ENCODE data around the gene FAM193A. TPM values are rescaled to one million over a fixed set of nuclear protein-coding genes. Genes with fewer than 3 reads are reported as not detected.
"Not testable (repeated sequence)": the region's sequence is repeated elsewhere in the genome, so short reads cannot be mapped to it uniquely, and the experiment has no call there.

FAM193A gene
- total RNA-seq, 1 experiment from 2014 or later: 10.3 TPM

GRCh38 chr4:2608291-2608690 is 71.8 kb downstream of the FAM193A start:
- DNase-seq (ENCODE audit: low spot score): no peak

- no peak for DNase-seq (ENCODE audit: low spot score)
Measured at GRCh38 chr4:2615821-2616220, 79.4 kb downstream of the FAM193A start.

- no peak for DNase-seq (ENCODE audit: low spot score)
Measured at GRCh38 chr4:2617955-2618354, 81.5 kb downstream of the FAM193A start.

- not testable (repeated sequence) for DNase-seq (ENCODE audit: low spot score)
Measured at GRCh38 chr4:2618729-2619128, 82.3 kb downstream of the FAM193A start.

GRCh38 chr4:2619459-2619858 is 83.0 kb downstream of the FAM193A start:
- no peak for DNase-seq (ENCODE audit: low spot score)

GRCh38 chr4:2621419-2621818 is 85.0 kb downstream of the FAM193A start:
- no peak for DNase-seq (ENCODE audit: low spot score)

- DNase-seq (ENCODE audit: low spot score): no peak
Measured at GRCh38 chr4:2623442-2623841, 87.0 kb downstream of the FAM193A start.

- no peak for DNase-seq (ENCODE audit: low spot score)
Measured at GRCh38 chr4:2624782-2625530, 88.5 kb downstream of the FAM193A start.

GRCh38 chr4:2626231-2626630 is 89.8 kb downstream of the FAM193A start:
- DNase-seq (ENCODE audit: low spot score): no peak

GRCh38 chr4:2630556-2631273 is 94.3 kb downstream of the FAM193A start:
- no peak for DNase-seq (ENCODE audit: low spot score)

GRCh38 chr4:2634014-2634413 is 97.6 kb downstream of the FAM193A start:
- DNase-seq (ENCODE audit: low spot score): no peak

GRCh38 chr4:2636331-2636730 is 99.9 kb downstream of the FAM193A start:
- DNase-seq (ENCODE audit: low spot score): no peak

- not testable (repeated sequence) for DNase-seq (ENCODE audit: low spot score)
Measured at GRCh38 chr4:2636994-2637393, 100.5 kb downstream of the FAM193A start.

GRCh38 chr4:2637956-2638552 is 101.6 kb downstream of the FAM193A start:
- no peak for DNase-seq (ENCODE audit: low spot score)

- no peak for DNase-seq (ENCODE audit: low spot score)
Measured at GRCh38 chr4:2638730-2639129, 102.3 kb downstream of the FAM193A start.

- no peak for DNase-seq (ENCODE audit: low spot score)
Measured at GRCh38 chr4:2642968-2643367, 106.5 kb downstream of the FAM193A start.

- DNase-seq (ENCODE audit: low spot score): no peak
Measured at GRCh38 chr4:2643555-2643954, 107.1 kb downstream of the FAM193A start.

GRCh38 chr4:2646396-2647149 is 110.1 kb downstream of the FAM193A start:
- no peak for DNase-seq (ENCODE audit: low spot score)

- no peak for DNase-seq (ENCODE audit: low spot score)
Measured at GRCh38 chr4:2647403-2648158, 111.1 kb downstream of the FAM193A start.

- DNase-seq (ENCODE audit: low spot score): no peak
Measured at GRCh38 chr4:2648159-2648814, 111.8 kb downstream of the FAM193A start.

- DNase-seq (ENCODE audit: low spot score): no peak
Measured at GRCh38 chr4:2649604-2650114, 113.2 kb downstream of the FAM193A start.

Measured in A172 (cell line).